Small intestine (tissue), 7 donors: ENCODE data around the gene RNF150. TPM values are rescaled to one million over a fixed set of nuclear protein-coding genes. Genes with fewer than 3 reads are reported as not detected.
A peak's percentile ranks its signal among the peaks of the same experiment; 100 is the strongest.

Experiments
- DNase-seq, 2 donors: peaks; one replicate each; pipeline versions ENCODE4 v3.0.0 to v3.0.0-alpha.2; 2013
- FAIRE-seq: peaks from 2 replicates; lab custom pipeline; 2012; peaks lifted over from hg19 to GRCh38; lab: Jason Lieb, UNC
- H3K27ac ChIP-seq, 3 donors: one replicate each; pipeline ENCODE4 v1.5.1; 2013; ENCODE audit warnings: low read length in 2 of 3, mild to moderate bottlenecking in 2 of 3, control low read depth in 1 of 3, inconsistent platforms in 1 of 3, low read depth in 1 of 3, moderate library complexity in 1 of 3
- H3K27me3 ChIP-seq, 3 donors: one replicate each; pipeline ENCODE4 v1.6.1; 2013; ENCODE audit warnings: low read length in 3 of 3, inconsistent platforms in 1 of 3; ENCODE audit not compliant: control insufficient read depth in 3 of 3, insufficient read depth in 3 of 3
- H3K36me3 ChIP-seq, 3 donors: one replicate each; pipeline ENCODE4 v1.6.1; 2013; ENCODE audit warnings: low read length in 3 of 3, inconsistent platforms in 1 of 3, low read depth in 1 of 3, mild to moderate bottlenecking in 1 of 3, moderate library complexity in 1 of 3; ENCODE audit not compliant: control insufficient read depth in 3 of 3, insufficient read depth in 2 of 3
- H3K4me1 ChIP-seq, 3 donors: one replicate each; pipeline ENCODE4 v1.6.1; 2013; ENCODE audit warnings: low read length in 2 of 3, inconsistent platforms in 1 of 3, low read depth in 1 of 3, mild to moderate bottlenecking in 1 of 3, moderate library complexity in 1 of 3; ENCODE audit not compliant: control insufficient read depth in 3 of 3, insufficient read depth in 2 of 3
- H3K4me3 ChIP-seq, 3 donors: one replicate each; pipeline ENCODE4 v1.5.1; 2013; ENCODE audit warnings: low read length in 3 of 3, control low read depth in 1 of 3, inconsistent platforms in 1 of 3, low read depth in 1 of 3, mild to moderate bottlenecking in 1 of 3, moderate library complexity in 1 of 3
- H3K9me3 ChIP-seq, 2 donors: one replicate each; pipeline ENCODE4 v1.6.1; 2013; ENCODE audit warnings: low read depth in 1 of 2, low read length in 1 of 2; ENCODE audit not compliant: control insufficient read depth in 2 of 2, insufficient read depth in 1 of 2
- WGBS, 3 donors: extraction: QIAGEN DNeasy Blood & Tissue Kit; methylation state at CpG; one replicate each; pipeline ENCODE4 v1.1.7; 2013; 5-methylcytosine and 5-hydroxymethylcytosine counted together
- polyA plus RNA-seq, 4 donors: library from polyadenylated mRNA; stranded (reverse) in 3 of 4; unstranded in 1 of 4; fragments of 200-250 nt in 3 of 4; fragments of 120-200 nt in 1 of 4; gene quantifications; one replicate each; pipeline versions ENCODE4 v1.2.1 to v1.2.3, GENCODE V29; 2013
- donor health status: healthy with polysubstance abuse.
- donor health status: control.
- donor health status: control.
- donor health status: Bipolar disorder and iron deficiency.
- donor health status: healthy.

RNF150 gene
- polyA plus RNA-seq, 4 donors, result 0.27 to 2.3 (median 1.1) TPM; not detected in 1

DNA sequence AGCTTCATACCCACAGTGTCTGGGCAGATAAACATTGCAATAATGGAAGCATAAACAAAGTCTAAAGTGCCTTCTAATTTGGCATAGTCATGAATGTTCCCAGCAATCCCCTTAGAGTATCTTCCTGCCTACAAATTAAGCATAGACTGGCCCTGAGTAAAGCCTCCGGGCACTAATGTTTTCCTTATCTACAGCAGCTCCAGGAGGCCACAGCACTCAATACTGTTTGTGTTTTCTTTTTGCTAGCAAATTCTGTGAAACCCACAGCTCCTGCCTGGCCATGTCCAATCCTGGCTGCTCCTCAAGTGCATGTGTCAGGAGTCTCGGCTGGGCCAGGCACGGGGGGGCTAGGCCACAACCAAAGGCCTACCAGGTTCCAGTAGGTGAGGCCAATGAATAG, 274.4 kb downstream of the RNF150 start:
- Histone ChIP-seq H3K4me1 (peaks cover 0 to 3% (median 0%) of the 10 kb centered on the region in 3 donors), H3K36me3 (no peaks in the 10 kb centered on the region), H3K9me3 (no peaks in the 10 kb centered on the region), H3K4me3 (no peak overlapping the region), H3K27ac (no peak overlapping the region), H3K27me3 (no peaks in the 10 kb centered on the region)
- WGBS, 3 donors, result 58 to 90% (median 78%) methylated on average over 3 of the region's 3 CpGs
- no peak for FAIRE-seq
- no peak for DNase-seq

DNA sequence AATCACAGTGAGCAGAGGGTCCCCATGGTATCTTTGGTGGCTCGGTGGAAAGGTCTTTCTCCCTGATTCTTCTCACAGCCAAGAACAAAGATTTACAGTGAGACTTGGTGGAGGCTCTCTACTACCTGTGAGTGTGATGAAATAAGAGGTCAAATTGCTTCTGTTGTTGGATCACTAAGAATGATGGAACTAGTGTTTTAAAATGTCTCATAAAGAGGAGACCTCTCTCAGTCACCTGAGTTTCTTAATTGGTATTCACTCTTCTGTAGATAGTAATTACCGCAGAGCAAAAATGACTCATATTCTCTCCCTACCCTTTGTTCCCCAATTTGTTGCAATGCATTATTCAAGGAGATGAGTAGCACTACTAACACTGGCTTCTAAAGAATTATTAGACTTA, 276.2 kb downstream of the RNF150 start:
- Histone ChIP-seq H3K36me3 (no peaks in the 10 kb centered on the region), H3K27ac (no peak overlapping the region), H3K9me3 (no peaks in the 10 kb centered on the region), H3K4me3 (no peak overlapping the region), H3K4me1 (peaks cover 0 to under 1% (median 0%) of the 10 kb centered on the region in 3 donors), H3K27me3 (no peaks in the 10 kb centered on the region)
- 45 to 78% (median 70%) methylated on average over 2 of the region's 2 CpGs for WGBS, 3 donors
- FAIRE-seq, result no peak
- peak in 1 of 2 donors; percentile 12 for DNase-seq

- no peak for FAIRE-seq
- Histone ChIP-seq H3K9me3 (no peaks in the 10 kb centered on the region), H3K36me3 (no peaks in the 10 kb centered on the region), H3K27ac (no peak overlapping the region), H3K4me1 (no peaks in the 10 kb centered on the region), H3K4me3 (no peak overlapping the region), H3K27me3 (no peaks in the 10 kb centered on the region)
- 13 to 39% (median 36%) methylated on average over 6 of the region's 6 CpGs for WGBS, 3 donors
- DNase-seq, result peak; percentile 19 to 22
These were observed 276.6 kb downstream of the RNF150 start for GRCh38 chr4:140856621-140857062.

DNA sequence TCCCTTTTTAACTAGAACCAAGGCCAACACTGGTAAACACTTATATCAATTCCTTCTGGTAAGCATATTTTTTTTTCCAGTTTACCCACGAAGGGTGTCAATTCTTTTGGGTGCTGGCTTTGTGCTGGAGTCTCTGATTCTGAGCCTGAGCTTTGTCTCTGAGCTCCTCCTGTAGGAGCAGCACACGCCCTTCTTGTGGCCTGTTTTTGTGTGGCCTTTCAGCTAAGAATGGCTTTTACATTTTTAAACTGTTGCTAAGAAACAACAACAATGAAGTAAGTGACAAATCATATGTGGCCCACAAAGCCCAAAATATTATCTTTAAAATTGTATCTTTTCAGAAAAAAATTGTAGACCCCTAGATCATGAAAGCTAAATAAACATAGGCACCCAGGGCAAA, 279.1 kb downstream of the RNF150 start:
- 57 to 67% (median 58%) methylated on average over 2 of the region's 2 CpGs for WGBS, 3 donors
- no peak overlapping the region for H3K27ac ChIP-seq
- no peaks in the 10 kb centered on the region for H3K27me3 ChIP-seq
- H3K36me3 ChIP-seq, result no peaks in the 10 kb centered on the region
- no peak overlapping the region for H3K4me3 ChIP-seq
- H3K4me1 ChIP-seq, result no peaks in the 10 kb centered on the region
- H3K9me3 ChIP-seq, result no peaks in the 10 kb centered on the region
- DNase-seq (no peak), FAIRE-seq (no peak)

DNA sequence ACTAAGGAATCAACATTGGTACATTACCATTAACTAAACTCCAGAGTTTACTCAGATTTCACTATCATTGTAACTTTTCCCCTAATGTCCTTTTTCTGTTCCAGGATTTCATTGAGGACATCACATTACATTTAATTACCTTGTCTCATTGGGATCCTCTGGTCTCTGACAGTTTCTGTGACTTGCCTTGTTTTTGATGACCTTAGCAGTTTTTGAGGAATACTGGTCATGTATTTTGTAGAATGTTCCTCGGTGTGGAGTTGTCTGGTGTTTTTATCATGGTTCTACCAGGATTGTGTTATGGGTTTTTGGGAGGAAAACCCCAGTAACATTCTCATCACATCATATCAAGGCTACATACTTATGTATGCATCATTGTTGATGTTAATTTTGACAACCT, 281.5 kb downstream of the RNF150 start:
- Histone ChIP-seq H3K36me3 (no peaks in the 10 kb centered on the region), H3K4me3 (no peak overlapping the region), H3K27me3 (no peaks in the 10 kb centered on the region), H3K9me3 (no peaks in the 10 kb centered on the region), H3K4me1 (no peaks in the 10 kb centered on the region), H3K27ac (no peak overlapping the region)
- DNase-seq (no peak), FAIRE-seq (no peak)
- WGBS, 3 donors, result 74 to 75% (median 74%) methylated on average over 1 of the region's 1 CpG

DNA sequence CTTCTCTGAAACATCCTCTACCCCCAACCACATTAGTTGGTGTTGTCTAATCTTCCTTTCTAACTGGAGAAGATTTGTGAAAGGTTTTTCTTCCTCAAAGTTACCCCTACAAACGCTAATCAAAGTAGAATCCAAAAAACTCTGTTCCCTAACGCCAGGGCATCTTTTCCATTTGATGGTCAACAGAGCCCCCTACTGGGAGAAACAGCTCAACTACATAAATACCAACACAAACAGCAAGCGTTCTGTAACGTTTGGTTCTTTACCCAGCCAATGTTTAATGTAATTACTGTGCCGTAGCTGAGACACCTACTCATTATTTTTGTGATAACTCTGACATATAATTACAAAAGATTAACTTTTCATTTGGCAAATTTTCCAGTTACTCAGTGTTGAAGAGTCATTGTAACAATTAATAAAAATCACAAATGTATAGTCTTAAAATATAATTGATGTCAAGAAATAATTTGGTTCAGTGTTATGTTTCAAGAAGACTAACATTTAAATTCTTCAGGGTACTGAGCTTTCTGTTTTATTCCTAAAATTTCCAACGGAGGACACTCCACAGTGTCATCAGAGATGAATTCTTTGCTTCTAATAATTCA, 282.1 kb downstream of the RNF150 start:
- no peak overlapping the region for H3K27ac ChIP-seq
- no peaks in the 10 kb centered on the region for H3K36me3 ChIP-seq
- H3K4me3 ChIP-seq, result no peak overlapping the region
- DNase-seq, result peak; percentile 68 to 74
- H3K9me3 ChIP-seq, result no peaks in the 10 kb centered on the region
- WGBS, 3 donors, result 2 to 3% (median 2%) methylated on average over 6 of the region's 6 CpGs
- peak; percentile 33 for FAIRE-seq
- H3K27me3 ChIP-seq, result no peaks in the 10 kb centered on the region
- H3K4me1 ChIP-seq, result no peaks in the 10 kb centered on the region

DNA sequence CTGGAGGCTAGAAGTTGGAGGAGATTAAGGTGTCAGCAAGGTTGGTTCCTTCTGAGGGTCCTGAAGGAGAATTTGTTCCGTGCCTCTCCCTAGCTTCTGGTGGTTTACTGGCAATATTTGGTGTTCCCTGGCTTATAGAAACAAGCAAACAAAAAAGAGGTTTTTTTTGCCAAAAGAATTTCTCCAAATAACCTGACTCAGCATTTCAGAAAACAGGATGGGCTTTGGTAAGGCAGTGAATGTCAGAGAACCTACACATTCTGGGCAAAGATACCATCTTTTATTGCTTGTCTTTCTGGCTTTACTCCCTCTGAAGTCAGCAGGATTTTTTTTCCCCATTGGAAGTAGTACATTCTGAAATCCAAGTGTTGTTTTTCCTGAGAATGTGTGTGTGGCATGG, 283.7 kb downstream of the RNF150 start:
- Histone ChIP-seq H3K4me1 (no peaks in the 10 kb centered on the region), H3K36me3 (no peaks in the 10 kb centered on the region), H3K9me3 (no peaks in the 10 kb centered on the region), H3K27ac (no peak overlapping the region), H3K27me3 (no peaks in the 10 kb centered on the region), H3K4me3 (no peak overlapping the region)
- no peak for FAIRE-seq
- 86 to 92% (median 89%) methylated on average over 1 of the region's 1 CpG for WGBS, 3 donors
- DNase-seq, result no peak

GRCh38 chr4:140846736-140847135, 286.5 kb downstream of the RNF150 start:
- FAIRE-seq, result no peak
- no peaks in the 10 kb centered on the region for H3K4me1 ChIP-seq

GRCh38 chr4:140844061-140844460, 289.2 kb downstream of the RNF150 start:
- H3K27me3 ChIP-seq, result no peaks in the 10 kb centered on the region
- no peaks in the 10 kb centered on the region for H3K36me3 ChIP-seq
- no peak for FAIRE-seq
- peaks cover 0 to 7% of the 10 kb centered on the region in 2 donors for H3K9me3 ChIP-seq
- WGBS, 3 donors, result 58 to 73% (median 62%) methylated on average over 1 of the region's 1 CpG
- H3K27ac ChIP-seq, result no peak overlapping the region
- no peak overlapping the region for H3K4me3 ChIP-seq
- DNase-seq, result no peak
- H3K4me1 ChIP-seq, result no peaks in the 10 kb centered on the region

More at GRCh38 chr4:140846736-140847135, 286.5 kb downstream of the RNF150 start:
- H3K36me3 ChIP-seq, result no peaks in the 10 kb centered on the region
- H3K27me3 ChIP-seq, result no peaks in the 10 kb centered on the region
- no peak overlapping the region for H3K27ac ChIP-seq
- H3K9me3 ChIP-seq, result no peaks in the 10 kb centered on the region
- no peak for DNase-seq
- no peak overlapping the region for H3K4me3 ChIP-seq
